Muscle of leg (tissue), 11 donors: ENCODE data around the gene GPR176. TPM values are rescaled to one million over a fixed set of nuclear protein-coding genes. Genes with fewer than 3 reads are reported as not detected.
"Not testable (repeated sequence)": the region's sequence is repeated elsewhere in the genome, so short reads cannot be mapped to it uniquely, and the experiment has no call there.

Experiments
- DNase-seq: peaks from one replicate; pipeline ENCODE4 v3.0.0; 2013
- H3K27ac ChIP-seq: one replicate; pipeline ENCODE4 v1.5.1; 2013; ENCODE audit warnings: mild to moderate bottlenecking, low read length, control low read depth
- H3K27me3 ChIP-seq: one replicate; pipeline ENCODE4 v1.6.1; 2013; ENCODE audit warnings: low read length; ENCODE audit not compliant: control insufficient read depth, insufficient read depth
- H3K36me3 ChIP-seq: one replicate; pipeline ENCODE4 v1.6.1; 2013; ENCODE audit warnings: low read length; ENCODE audit not compliant: control insufficient read depth, insufficient read depth
- H3K4me1 ChIP-seq: one replicate; pipeline ENCODE4 v1.6.1; 2013; ENCODE audit warnings: low read length; ENCODE audit not compliant: control insufficient read depth, insufficient read depth
- H3K4me3 ChIP-seq: one replicate; pipeline ENCODE4 v1.5.1; 2013; ENCODE audit warnings: low read length, control low read depth
- H3K9me3 ChIP-seq: replicated peaks from 2 replicates; pipeline ENCODE4 v1.6.1; 2013; ENCODE audit warnings: low read depth, low read length; ENCODE audit not compliant: control insufficient read depth
- WGBS: methylation state at CpG from one replicate; pipeline ENCODE4 v1.1.5; 2013; ENCODE audit warnings: missing lambda C conversion rate; ENCODE audit not compliant: insufficient coverage; 5-methylcytosine and 5-hydroxymethylcytosine counted together
- polyA plus RNA-seq, 8 donors: library from polyadenylated mRNA; unstranded; fragments of 120-200 nt; gene quantifications; one replicate each; pipeline versions ENCODE4 v1.2.1 to v1.2.3, GENCODE V29; 2013; ENCODE audit warnings: inconsistent platforms in 1 of 8, low replicate concordance in 1 of 8; ENCODE audit not compliant: insufficient read length in 8 of 8, insufficient read depth in 1 of 8
- total RNA-seq: library from RNA; stranded (reverse); fragments of 120-200 nt; gene quantifications from one replicate; pipeline ENCODE4 v1.2.4, GENCODE V29; 2013

The GPR176 gene
- total and polyA plus RNA-seq, 9 donors: 4.0 to 7.3 (median 6.4) TPM

DNA sequence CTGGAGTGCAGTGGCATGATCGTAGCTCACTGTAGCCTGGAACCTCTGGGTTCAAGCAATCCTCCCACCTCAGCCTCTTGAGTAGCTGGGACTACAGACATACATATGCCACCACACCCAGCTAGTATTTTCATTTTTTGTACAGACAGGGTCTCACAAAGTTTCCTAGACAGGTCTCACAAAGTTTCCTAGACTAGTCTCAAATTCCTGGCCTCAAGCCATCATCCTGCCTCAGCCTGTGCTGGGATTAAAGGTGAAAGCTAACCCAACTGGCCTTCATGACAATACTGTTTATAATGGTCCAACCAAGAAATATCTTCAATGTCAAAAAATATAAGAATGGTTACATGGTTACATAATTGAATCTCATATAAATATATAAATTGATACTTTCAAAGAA lies 24.0 kb downstream of the GPR176 start:
- H3K36me3 ChIP-seq: no peaks in the 10 kb centered on the region
- H3K27me3 ChIP-seq: peaks cover 2% of the 10 kb centered on the region
- no peak for DNase-seq
- WGBS: 83% methylated on average over 1 of the region's 1 CpG
- no peak overlapping the region for H3K4me3 ChIP-seq
- no peaks in the 10 kb centered on the region for H3K9me3 ChIP-seq
- H3K4me1 ChIP-seq: no peaks in the 10 kb centered on the region
- H3K27ac ChIP-seq: no peak overlapping the region

- H3K27ac ChIP-seq, H3K36me3 ChIP-seq, H3K4me1 ChIP-seq, H3K4me3 ChIP-seq, H3K27me3 ChIP-seq, H3K9me3 ChIP-seq, DNase-seq: not testable (repeated sequence)
- WGBS: no CpG with 5 or more reads among the region's 4 CpGs
Observed at GRCh38 chr15:39893051-39893450, 27.0 kb downstream of the GPR176 start.

DNA sequence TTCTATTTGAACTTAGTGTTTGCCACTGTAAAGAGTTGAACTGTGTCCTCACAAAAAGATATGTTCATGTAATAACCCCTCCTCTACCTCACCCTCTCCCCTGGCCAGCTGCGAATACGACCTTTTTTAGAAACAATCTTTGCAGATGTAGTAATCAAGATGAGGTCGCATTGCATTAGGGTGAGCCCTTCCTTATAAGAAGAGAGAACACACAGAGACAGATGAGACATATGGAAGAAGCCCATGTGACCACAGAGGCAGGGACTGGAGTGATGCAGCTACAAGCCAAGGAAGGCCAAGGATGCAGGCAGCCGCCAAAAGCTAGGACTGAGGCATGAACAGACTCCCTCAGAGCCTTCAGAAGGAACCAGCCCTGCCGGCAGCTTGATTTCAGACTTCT lies 27.6 kb downstream of the GPR176 start:
- Histone ChIP-seq H3K27ac (no peak overlapping the region), H3K36me3 (no peaks in the 10 kb centered on the region), H3K4me3 (no peak overlapping the region), H3K9me3 (no peaks in the 10 kb centered on the region), H3K4me1 (no peaks in the 10 kb centered on the region), H3K27me3 (no peaks in the 10 kb centered on the region)
- WGBS: 76% methylated on average over 2 of the region's 5 CpGs
- DNase-seq: no peak

GRCh38 chr15:39890621-39891020 lies 29.4 kb downstream of the GPR176 start:
- no peak for DNase-seq
- Histone ChIP-seq H3K27me3 (no peaks in the 10 kb centered on the region), H3K27ac (no peak overlapping the region), H3K4me3 (no peak overlapping the region), H3K9me3 (no peaks in the 10 kb centered on the region), H3K4me1 (no peaks in the 10 kb centered on the region), H3K36me3 (no peaks in the 10 kb centered on the region)

DNA sequence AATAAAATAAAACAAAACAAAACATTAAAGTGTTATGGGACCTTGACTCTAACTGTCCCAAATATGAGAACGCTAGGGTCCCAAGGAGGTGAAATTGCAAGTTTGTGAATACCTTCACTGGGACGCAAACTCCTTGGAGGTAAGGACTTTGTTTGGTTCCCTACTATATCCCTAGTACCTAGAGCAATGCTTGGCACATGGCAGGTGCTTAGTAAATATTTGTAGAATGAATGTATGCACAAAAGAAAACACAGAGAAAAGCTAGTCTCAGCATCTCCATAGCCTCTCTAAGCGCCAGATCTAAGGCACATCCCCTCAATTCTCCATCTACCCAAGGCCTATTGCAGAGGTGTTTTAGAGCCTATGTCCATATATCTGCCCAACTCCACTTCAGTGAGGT lies 30.5 kb downstream of the GPR176 start:
- Histone ChIP-seq H3K27ac (no peak overlapping the region), H3K36me3 (no peaks in the 10 kb centered on the region), H3K4me1 (no peaks in the 10 kb centered on the region), H3K9me3 (no peaks in the 10 kb centered on the region), H3K4me3 (no peak overlapping the region), H3K27me3 (no peaks in the 10 kb centered on the region)
- no CpG with 5 or more reads among the region's 3 CpGs for WGBS
- DNase-seq: no peak

DNA sequence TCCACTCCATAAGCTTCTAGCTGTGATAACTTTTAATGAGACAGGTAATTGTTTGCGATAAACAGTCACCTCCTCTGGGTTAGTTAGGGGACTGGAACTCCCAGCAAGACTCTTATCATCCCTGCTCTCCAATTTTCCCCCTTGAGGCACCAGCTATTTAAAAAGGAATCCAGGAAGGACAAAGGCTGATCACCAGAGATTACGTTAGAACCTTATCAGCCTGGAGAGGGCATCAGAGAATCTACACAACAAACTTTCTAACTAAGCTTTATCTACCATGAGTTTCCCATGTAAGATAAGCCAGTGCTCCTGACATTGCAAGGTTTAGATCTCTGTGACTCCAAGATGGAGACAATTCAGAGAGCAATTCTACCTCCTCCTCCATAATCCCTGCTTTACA lies 31.3 kb downstream of the GPR176 start:
- 67% methylated on average over 1 of the region's 2 CpGs for WGBS
- H3K27ac ChIP-seq: no peak overlapping the region
- H3K4me1 ChIP-seq: no peaks in the 10 kb centered on the region
- H3K27me3 ChIP-seq: no peaks in the 10 kb centered on the region
- H3K36me3 ChIP-seq: no peaks in the 10 kb centered on the region
- DNase-seq: no peak
- no peak overlapping the region for H3K4me3 ChIP-seq
- no peaks in the 10 kb centered on the region for H3K9me3 ChIP-seq

DNA sequence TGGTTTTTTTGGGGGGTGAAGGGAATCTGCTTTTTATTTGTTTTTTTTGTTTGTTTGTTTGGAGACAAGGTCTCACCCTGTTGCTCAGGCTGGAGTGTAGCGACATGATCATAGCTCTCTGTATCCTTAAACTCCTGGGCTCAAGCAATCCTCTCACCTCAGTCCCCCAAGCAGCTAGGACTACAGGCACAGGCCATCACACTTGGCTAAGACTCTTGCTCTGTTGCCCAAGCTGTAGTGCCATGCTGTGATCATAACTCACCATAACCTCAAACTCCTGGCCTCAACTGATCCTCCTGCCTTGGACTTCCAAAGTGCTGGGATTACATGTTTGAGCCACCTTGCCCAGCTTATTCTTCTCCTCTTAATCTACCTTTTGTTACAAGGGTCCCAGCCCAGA lies 31.8 kb downstream of the GPR176 start:
- WGBS: 100% methylated on average over 1 of the region's 1 CpG
- DNase-seq: no peak

DNA sequence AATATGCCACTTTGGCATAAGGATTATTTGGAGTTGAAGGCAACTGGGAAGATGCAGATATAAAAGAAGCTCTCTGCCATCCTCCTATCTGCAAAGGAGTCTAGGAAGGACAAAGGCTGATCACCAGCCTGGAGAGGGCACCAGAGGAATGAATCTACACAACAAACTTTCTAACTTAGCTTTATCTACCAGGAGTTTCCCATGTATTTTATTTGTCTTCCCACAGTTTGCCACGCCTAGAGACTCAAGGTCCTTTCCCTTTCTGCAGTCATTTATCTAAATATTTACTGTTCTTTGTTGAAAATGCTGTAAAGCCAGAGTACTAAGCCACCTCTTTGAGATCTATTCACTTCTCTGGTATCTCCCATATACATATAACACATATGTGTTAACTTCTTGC lies 32.2 kb downstream of the GPR176 start:
- no peak overlapping the region for H3K27ac ChIP-seq
- H3K27me3 ChIP-seq: no peaks in the 10 kb centered on the region
- no CpG with 5 or more reads among the region's 1 CpG for WGBS
- H3K36me3 ChIP-seq: no peaks in the 10 kb centered on the region
- no peaks in the 10 kb centered on the region for H3K9me3 ChIP-seq
- DNase-seq: peak; percentile 22
- no peak overlapping the region for H3K4me3 ChIP-seq
- no peaks in the 10 kb centered on the region for H3K4me1 ChIP-seq

More for the DNA sequence above, 31.8 kb downstream of the GPR176 start:
- no peaks in the 10 kb centered on the region for H3K9me3 ChIP-seq
- H3K4me1 ChIP-seq: no peaks in the 10 kb centered on the region
- H3K4me3 ChIP-seq: no peak overlapping the region
- H3K36me3 ChIP-seq: no peaks in the 10 kb centered on the region
- no peak overlapping the region for H3K27ac ChIP-seq
- no peaks in the 10 kb centered on the region for H3K27me3 ChIP-seq

DNA sequence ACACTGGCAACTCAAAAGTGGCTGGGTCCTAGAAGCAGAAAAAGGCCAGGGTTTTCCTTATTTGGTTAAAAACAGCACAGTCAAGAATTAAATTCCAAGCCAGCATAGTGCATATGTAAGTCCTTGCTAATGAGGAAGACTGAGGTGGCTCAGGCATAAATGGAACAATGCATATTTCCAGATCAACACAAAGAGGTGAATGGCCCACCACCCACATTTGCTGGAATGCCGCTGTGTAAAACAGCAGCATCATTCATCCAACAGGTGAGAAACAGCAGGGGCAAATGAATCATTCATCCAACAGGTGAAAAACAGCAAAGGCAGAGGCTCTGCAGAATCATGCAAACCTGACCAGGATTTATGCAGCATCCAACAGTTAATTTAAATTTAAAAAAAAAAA lies 32.9 kb downstream of the GPR176 start:
- Histone ChIP-seq H3K27me3 (no peaks in the 10 kb centered on the region), H3K4me3 (no peak overlapping the region), H3K36me3 (no peaks in the 10 kb centered on the region), H3K27ac (no peak overlapping the region), H3K9me3 (no peaks in the 10 kb centered on the region), H3K4me1 (no peaks in the 10 kb centered on the region)
- DNase-seq: no peak
- 50% methylated on average over 1 of the region's 1 CpG for WGBS

DNA sequence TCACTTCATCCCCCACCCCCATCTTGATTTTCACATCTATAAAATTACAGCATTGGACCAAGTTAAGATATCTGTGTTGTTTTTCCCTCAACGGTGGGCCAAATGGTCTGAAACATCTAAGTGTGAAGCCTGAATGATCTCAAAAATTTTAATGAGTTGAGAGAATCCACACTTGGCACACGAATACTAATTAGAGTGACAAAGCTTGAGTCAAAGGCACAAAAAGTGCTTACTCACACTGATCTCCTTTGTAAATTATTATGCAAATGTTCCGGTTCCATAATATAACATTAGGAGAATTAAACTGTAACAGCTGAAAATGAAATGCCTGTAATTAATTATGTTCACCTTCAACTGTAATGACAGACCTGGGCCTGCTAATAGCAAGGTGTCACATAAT lies 33.6 kb downstream of the GPR176 start:
- no CpG with 5 or more reads among the region's 3 CpGs for WGBS
- Histone ChIP-seq H3K36me3 (no peaks in the 10 kb centered on the region), H3K4me1 (no peaks in the 10 kb centered on the region), H3K9me3 (no peaks in the 10 kb centered on the region), H3K4me3 (no peak overlapping the region), H3K27me3 (no peaks in the 10 kb centered on the region), H3K27ac (no peak overlapping the region)
- no peak for DNase-seq

DNA sequence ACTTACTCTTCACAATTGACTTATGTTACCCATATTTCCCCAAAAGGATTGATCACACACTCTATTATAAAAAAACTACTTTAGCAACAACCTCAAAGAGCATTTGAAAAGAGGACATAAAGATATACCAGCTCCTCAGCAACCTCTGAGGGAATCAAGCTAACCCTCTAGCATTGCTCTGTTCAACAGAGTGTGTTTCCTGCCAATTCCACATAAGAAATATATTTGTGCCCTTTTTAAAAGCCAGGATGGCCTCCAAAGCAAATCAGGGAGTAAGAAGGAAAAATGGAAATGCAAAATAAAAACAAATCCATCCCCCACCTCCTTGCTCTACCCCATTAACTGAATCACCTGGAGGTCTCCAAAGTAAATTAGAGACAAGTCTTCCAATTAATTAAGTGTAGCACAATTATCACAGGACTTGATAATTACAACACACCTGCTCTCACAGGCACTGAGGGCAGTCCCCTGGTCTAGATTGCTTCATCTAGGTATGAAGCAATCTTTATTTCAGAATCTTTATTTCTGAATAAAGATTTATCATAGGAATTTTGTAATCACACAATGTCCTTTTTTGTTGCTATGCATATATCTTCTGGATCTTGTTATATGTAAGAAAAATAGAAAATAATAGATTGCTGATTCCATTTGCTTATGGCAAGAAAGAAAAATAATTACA lies 34.8 kb downstream of the GPR176 start:
- no peaks in the 10 kb centered on the region for H3K27me3 ChIP-seq
- H3K36me3 ChIP-seq: no peaks in the 10 kb centered on the region
- H3K9me3 ChIP-seq: no peaks in the 10 kb centered on the region
- H3K27ac ChIP-seq: no peak overlapping the region
- no peak overlapping the region for H3K4me3 ChIP-seq
- no peak for DNase-seq
- H3K4me1 ChIP-seq: no peaks in the 10 kb centered on the region
